Measurements from ENCODE around the gene POP4. TPM values are rescaled to one million over a fixed set of nuclear protein-coding genes. Genes with fewer than 3 reads are reported as not detected.

Gene POP4
- total RNA-seq, 4 donors from 2014 or later = 35.4 to 76.8 (median 62.6) TPM

- WGBS = 92% methylated on average over 14 of the region's 16 CpGs
- no peak for TF ChIP-seq EP300 (IDR thresholded peaks at IDR 0.05)
- no peaks in the 10 kb centered on the region for H3K9me3 ChIP-seq
Observed at GRCh38 chr19:29628661-29629385, 22.7 kb downstream of the POP4 start.

GRCh38 chr19:29629836-29630534 is 23.9 kb downstream of the POP4 start:
- Histone ChIP-seq H3K27me3 (no peaks in the 10 kb centered on the region), H3K4me3 (no peak overlapping the region), H3K27ac (no peak overlapping the region), H3K36me3 (no peaks in the 10 kb centered on the region), H3K4me1 (no peaks in the 10 kb centered on the region), H3K9me3 (no peaks in the 10 kb centered on the region)
- DNase-seq (ENCODE audit: low spot score in 2 of 2) = peak in 1 of 2 donors; percentile 31
- TF ChIP-seq POLR2A (IDR thresholded peaks at IDR 0.05) (no peak), EP300 (IDR thresholded peaks at IDR 0.05) (no peak), POLR2AphosphoS5 (IDR thresholded peaks at IDR 0.05) (no peak)
- TF ChIP-seq, protein P1, sequence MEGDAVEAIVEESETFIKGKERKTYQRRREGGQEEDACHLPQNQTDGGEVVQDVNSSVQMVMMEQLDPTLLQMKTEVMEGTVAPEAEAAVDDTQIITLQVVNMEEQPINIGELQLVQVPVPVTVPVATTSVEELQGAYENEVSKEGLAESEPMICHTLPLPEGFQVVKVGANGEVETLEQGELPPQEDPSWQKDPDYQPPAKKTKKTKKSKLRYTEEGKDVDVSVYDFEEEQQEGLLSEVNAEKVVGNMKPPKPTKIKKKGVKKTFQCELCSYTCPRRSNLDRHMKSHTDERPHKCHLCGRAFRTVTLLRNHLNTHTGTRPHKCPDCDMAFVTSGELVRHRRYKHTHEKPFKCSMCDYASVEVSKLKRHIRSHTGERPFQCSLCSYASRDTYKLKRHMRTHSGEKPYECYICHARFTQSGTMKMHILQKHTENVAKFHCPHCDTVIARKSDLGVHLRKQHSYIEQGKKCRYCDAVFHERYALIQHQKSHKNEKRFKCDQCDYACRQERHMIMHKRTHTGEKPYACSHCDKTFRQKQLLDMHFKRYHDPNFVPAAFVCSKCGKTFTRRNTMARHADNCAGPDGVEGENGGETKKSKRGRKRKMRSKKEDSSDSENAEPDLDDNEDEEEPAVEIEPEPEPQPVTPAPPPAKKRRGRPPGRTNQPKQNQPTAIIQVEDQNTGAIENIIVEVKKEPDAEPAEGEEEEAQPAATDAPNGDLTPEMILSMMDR (IDR thresholded peaks at IDR 0.05) = no peak
- 87% methylated on average over 5 of the region's 5 CpGs for WGBS

More at GRCh38 chr19:29628661-29629385, 22.7 kb downstream of the POP4 start:
- Histone ChIP-seq H3K36me3 (no peaks in the 10 kb centered on the region), H3K27me3 (no peaks in the 10 kb centered on the region), H3K4me1 (no peaks in the 10 kb centered on the region), H3K27ac (no peak overlapping the region), H3K4me3 (no peak overlapping the region)
- DNase-seq (ENCODE audit: low spot score in 2 of 2) = no peak

DNA sequence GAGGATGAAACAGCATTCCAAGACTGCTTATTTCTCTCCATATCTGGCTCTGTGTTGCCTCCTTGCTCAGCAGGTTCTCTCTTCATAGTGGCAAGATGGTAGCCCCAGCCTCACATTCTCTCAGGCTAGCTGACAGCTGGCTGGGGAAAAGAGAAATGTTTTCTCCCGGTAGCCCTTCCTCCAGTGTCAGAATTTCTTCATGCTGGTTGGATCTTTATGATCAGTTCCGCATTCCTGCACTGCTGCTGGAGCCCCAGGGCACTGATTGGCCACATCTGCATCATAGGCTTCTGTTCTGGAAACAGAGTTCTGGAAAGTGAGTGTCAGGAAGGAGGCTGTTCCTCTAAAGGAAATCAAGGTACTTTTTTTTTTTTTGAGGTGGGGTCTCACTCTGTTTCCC is 24.6 kb downstream of the POP4 start:
- Histone ChIP-seq H3K27ac (no peak overlapping the region), H3K27me3 (no peaks in the 10 kb centered on the region), H3K4me1 (no peaks in the 10 kb centered on the region), H3K9me3 (no peaks in the 10 kb centered on the region), H3K4me3 (no peak overlapping the region), H3K36me3 (no peaks in the 10 kb centered on the region)
- WGBS = 43% methylated on average over 2 of the region's 2 CpGs
- DNase-seq (ENCODE audit: low spot score in 2 of 2) = no peak
- TF ChIP-seq POLR2AphosphoS5 (IDR thresholded peaks at IDR 0.05) = no peak
- TF ChIP-seq, protein P1 (IDR thresholded peaks at IDR 0.05) = no peak
- TF ChIP-seq EP300 (IDR thresholded peaks at IDR 0.05) = no peak
- TF ChIP-seq POLR2A (IDR thresholded peaks at IDR 0.05) = no peak

GRCh38 chr19:29631450-29631849 is 25.4 kb downstream of the POP4 start:
- TF ChIP-seq POLR2A (IDR thresholded peaks at IDR 0.05) (no peak), POLR2AphosphoS5 (IDR thresholded peaks at IDR 0.05) (no peak), EP300 (IDR thresholded peaks at IDR 0.05) (no peak)
- TF ChIP-seq, protein P1 (IDR thresholded peaks at IDR 0.05) = no peak
- H3K27me3 ChIP-seq = no peaks in the 10 kb centered on the region
- no peak overlapping the region for H3K27ac ChIP-seq
- H3K4me3 ChIP-seq = no peak overlapping the region
- 100% methylated on average over 1 of the region's 3 CpGs for WGBS
- H3K4me1 ChIP-seq = no peaks in the 10 kb centered on the region
- no peaks in the 10 kb centered on the region for H3K36me3 ChIP-seq
- no peaks in the 10 kb centered on the region for H3K9me3 ChIP-seq
- DNase-seq (ENCODE audit: low spot score in 2 of 2) = peak in 1 of 2 donors; percentile 15

GRCh38 chr19:29634002-29634401 is 27.9 kb downstream of the POP4 start:
- no peaks in the 10 kb centered on the region for H3K36me3 ChIP-seq
- no peaks in the 10 kb centered on the region for H3K9me3 ChIP-seq
- no peak overlapping the region for H3K27ac ChIP-seq
- H3K4me3 ChIP-seq = no peak overlapping the region
- TF ChIP-seq POLR2AphosphoS5 (IDR thresholded peaks at IDR 0.05) (no peak), EP300 (IDR thresholded peaks at IDR 0.05) (no peak), POLR2A (IDR thresholded peaks at IDR 0.05) (no peak)
- TF ChIP-seq, protein P1 (IDR thresholded peaks at IDR 0.05) = no peak
- 88% methylated on average over 2 of the region's 2 CpGs for WGBS
- no peaks in the 10 kb centered on the region for H3K4me1 ChIP-seq
- no peak for DNase-seq (ENCODE audit: low spot score in 2 of 2)
- H3K27me3 ChIP-seq = no peaks in the 10 kb centered on the region

All from suprapubic skin (tissue), 4 donors.